ENCODE results near the gene IGFBP1.

- TF ChIP-seq CTCF (IDR thresholded peaks at IDR 0.05) (peak; percentile 93), ZFX (IDR thresholded peaks at IDR 0.05; ENCODE audit: borderline replicate concordance) (no peak)
These were observed 15.9 kb upstream of the IGFBP1 start for GRCh38 chr7:45872116-45873034.
